MCF 10A (cell line): Measurements from ENCODE around the gene DPH3. TPM values are rescaled to one million over a fixed set of nuclear protein-coding genes. Genes with fewer than 3 reads are reported as not detected.
A peak's percentile ranks its signal among the peaks of the same experiment; 100 is the strongest.

Experiments
- BruUV-seq: library from RNA; stranded (reverse); fragments of 400-500 nt; replicated peaks from 2 replicates; lab custom pipeline; 2021; lab: Mats Ljungman, UMichigan
- CTCF ChIA-PET: fragments of 300-600 bp; sonication (Branson Sonifier 250); formaldehyde crosslinking; extraction: SDS; loops from one replicate; lab custom pipeline; 2021; ENCODE audit warnings: antibody characterized with exemption, inconsistent platforms; lab: Yijun Ruan, JAX
- POLR2A ChIA-PET: fragments of 300-600, 350-650 bp; sonication (Branson Sonifier 250); formaldehyde crosslinking; extraction: SDS; loops from one replicate; lab custom pipeline; 2020; ENCODE audit warnings: antibody characterized with exemption, inconsistent platforms; lab: Yijun Ruan, JAX
- DNase-seq: peaks from one replicate; pipeline ENCODE4 v3.0.0-alpha.2; 2018; ENCODE audit not compliant: unreplicated experiment
- H3K27ac Mint-ChIP-seq: one replicate; pipeline ENCODE4 v1.8.0; 2022; ENCODE audit warnings: mild to moderate bottlenecking, low read depth, mixed read lengths; ENCODE audit not compliant: unreplicated experiment
- H3K27me3 Mint-ChIP-seq: one replicate; pipeline ENCODE4 v1.8.0; 2022; ENCODE audit warnings: mixed read lengths; ENCODE audit not compliant: insufficient read depth, unreplicated experiment
- H3K36me3 Mint-ChIP-seq: one replicate; pipeline ENCODE4 v1.8.0; 2022; ENCODE audit warnings: mild to moderate bottlenecking, moderate library complexity, mixed read lengths; ENCODE audit not compliant: insufficient read depth, unreplicated experiment
- H3K4me1 Mint-ChIP-seq: one replicate; pipeline ENCODE4 v1.8.0; 2022; ENCODE audit warnings: mixed read lengths; ENCODE audit not compliant: insufficient read depth, unreplicated experiment
- H3K4me3 Mint-ChIP-seq: one replicate; pipeline ENCODE4 v1.8.0; 2022; ENCODE audit warnings: mild to moderate bottlenecking, moderate library complexity, mixed read lengths; ENCODE audit not compliant: unreplicated experiment
- H3K9me3 Mint-ChIP-seq: one replicate; pipeline ENCODE4 v1.8.0; 2022; ENCODE audit warnings: mixed read lengths; ENCODE audit not compliant: unreplicated experiment
- CTCF ChIP-seq: fragments of 200-600 bp; IDR thresholded peaks from one replicate; pipeline ENCODE4 v1.8.0; 2022; ENCODE audit warnings: antibody characterized with exemption, mild to moderate bottlenecking; ENCODE audit not compliant: unreplicated experiment
- intact Hi-C: fragments of 100-400 bp; cut with micrococcal nuclease; formaldehyde crosslinking; loops from 2 replicates; pipeline ENCODE4 v1.14.1; 2022
- total RNA-seq: library from RNA; stranded (reverse); gene quantifications from 2 replicates; pipeline ENCODE4 v1.2.3, GENCODE V29; 2022

DPH3 gene
- total RNA-seq, 1 experiment from 2014 or later: 30.5 TPM

- H3K9me3 Mint-ChIP-seq: no peaks in the 10 kb centered on the region
- peaks cover 7% of the 10 kb centered on the region for H3K4me1 Mint-ChIP-seq
- H3K27me3 Mint-ChIP-seq: no peaks in the 10 kb centered on the region
- DNase-seq: peak; percentile 78
- ChIA-PET POLR2A (no interaction called here), CTCF (interaction anchor here (0.6 kb wide), 1 partner anchor 29 kb away, joined by 3 read pairs; no protein-coding TSS in a partner anchor)
- peaks cover 7% of the 10 kb centered on the region for H3K36me3 Mint-ChIP-seq
- intact Hi-C loops: no loop called here
- no TSS peak for BruUV-seq
- H3K4me3 Mint-ChIP-seq: no peak overlapping the region
- no peak for TF ChIP-seq CTCF
- H3K27ac Mint-ChIP-seq: peak overlapping the region; percentile 25
These were observed 44.8 kb upstream of the DPH3 start for GRCh38 chr3:16309558-16309957.

DNA sequence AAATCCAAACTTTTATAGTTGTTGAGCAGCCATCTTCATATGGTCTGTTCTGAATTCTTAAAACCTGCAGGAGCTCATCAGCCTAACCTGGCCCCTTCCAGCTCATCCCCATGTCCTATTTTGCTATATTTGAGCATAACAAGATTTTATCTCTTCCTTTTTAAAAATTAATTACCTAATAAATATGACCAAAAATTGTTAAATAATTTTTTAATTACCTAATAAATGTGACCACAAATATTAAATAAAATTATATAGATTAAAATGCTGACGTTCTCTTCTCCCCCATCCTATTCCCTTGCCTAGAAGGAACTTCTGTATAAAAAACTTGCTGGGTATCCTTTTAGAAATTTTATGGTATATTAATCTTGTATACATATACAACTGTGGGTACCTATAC is 44.0 kb upstream of the DPH3 start:
- H3K4me1 Mint-ChIP-seq: peaks cover 7% of the 10 kb centered on the region
- ChIA-PET POLR2A (no interaction called here), CTCF (interaction anchor here (0.6 to 1.7 kb wide), 2 partner anchors 28 to 207 kb away, joined by 3 to 4 read pairs; no protein-coding TSS in a partner anchor)
- H3K36me3 Mint-ChIP-seq: peaks cover 7% of the 10 kb centered on the region
- H3K27me3 Mint-ChIP-seq: no peaks in the 10 kb centered on the region
- no peak overlapping the region for H3K27ac Mint-ChIP-seq
- no peak for TF ChIP-seq CTCF
- intact Hi-C loops: no loop called here
- no TSS peak for BruUV-seq
- no peak overlapping the region for H3K4me3 Mint-ChIP-seq
- no peak for DNase-seq
- no peaks in the 10 kb centered on the region for H3K9me3 Mint-ChIP-seq

- no peaks in the 10 kb centered on the region for H3K9me3 Mint-ChIP-seq
- peaks cover 7% of the 10 kb centered on the region for H3K4me1 Mint-ChIP-seq
- BruUV-seq: no TSS peak
- H3K4me3 Mint-ChIP-seq: no peak overlapping the region
- TF ChIP-seq CTCF: no peak
- intact Hi-C loops: no loop called here
- no peaks in the 10 kb centered on the region for H3K27me3 Mint-ChIP-seq
- no peak overlapping the region for H3K27ac Mint-ChIP-seq
- no peak for DNase-seq
- ChIA-PET POLR2A (interaction anchor here (1.1 kb wide), 1 partner anchor 13 kb away, joined by 3 read pairs; no protein-coding TSS in a partner anchor), CTCF (interaction anchor here (1.7 kb wide), 1 partner anchor 208 kb away, joined by 4 read pairs; no protein-coding TSS in a partner anchor)
- H3K36me3 Mint-ChIP-seq: peaks cover 12% of the 10 kb centered on the region
These were observed 43.2 kb upstream of the DPH3 start for GRCh38 chr3:16307832-16308531.

DNA sequence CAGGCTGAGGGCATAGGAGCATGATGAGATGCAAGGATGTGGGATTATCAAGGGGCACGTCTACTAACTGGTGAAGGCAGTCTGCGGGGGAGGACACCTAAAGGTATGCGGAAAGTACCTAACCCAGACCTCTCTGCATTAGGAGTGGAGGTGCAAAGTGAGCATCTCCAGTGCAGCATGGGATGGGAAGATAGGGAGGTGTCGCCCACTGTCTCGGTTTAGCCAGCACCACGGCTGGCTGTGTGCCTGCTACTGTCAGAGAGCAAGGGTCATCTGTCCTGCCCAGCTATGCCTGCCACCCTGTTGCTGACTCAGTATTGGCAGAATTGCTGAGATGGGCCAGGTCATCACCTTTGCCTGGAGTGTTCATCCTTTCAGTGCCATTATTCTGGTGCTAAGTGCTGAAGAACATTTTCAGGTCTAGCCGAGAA is 40.4 kb upstream of the DPH3 start:
- H3K27ac Mint-ChIP-seq: no peak overlapping the region
- no peaks in the 10 kb centered on the region for H3K9me3 Mint-ChIP-seq

More for the DNA sequence above, 40.4 kb upstream of the DPH3 start:
- ChIA-PET POLR2A (interaction anchor here (0.7 kb wide), 1 partner anchor 15 kb away, joined by 4 read pairs; no protein-coding TSS in a partner anchor), CTCF (interaction anchor here (0.6 to 3.1 kb wide), 3 partner anchors 13 to 15 kb away, joined by 3 to 10 read pairs (median 4); no protein-coding TSS in a partner anchor)
- peaks cover 7% of the 10 kb centered on the region for H3K4me1 Mint-ChIP-seq
- H3K27me3 Mint-ChIP-seq: no peaks in the 10 kb centered on the region
- peaks cover 22% of the 10 kb centered on the region for H3K36me3 Mint-ChIP-seq
- TF ChIP-seq CTCF: no peak
- intact Hi-C loops: no loop called here
- no peak overlapping the region for H3K4me3 Mint-ChIP-seq
- no TSS peak for BruUV-seq
- DNase-seq: no peak
